H9 (cell line): ENCODE results near the gene NSUN5. TPM values are rescaled to one million over a fixed set of nuclear protein-coding genes. Genes with fewer than 3 reads are reported as not detected.
"Not testable (repeated sequence)": the region's sequence is repeated elsewhere in the genome, so short reads cannot be mapped to it uniquely, and the experiment has no call there.

Experiments
- DNase-seq: peaks from one replicate; pipeline ENCODE4 v3.0.0-alpha.2; 2017
- H2AFZ ChIP-seq: one replicate; pipeline ENCODE4 v1.6.1; 2013; ENCODE audit warnings: mild to moderate bottlenecking, low read length, control low read depth, moderate library complexity
- H2AK5ac ChIP-seq: 2 replicates; pipeline ENCODE4 v1.6.1; 2013; ENCODE audit warnings: low read length, control low read depth, mixed read lengths; ENCODE audit not compliant: insufficient read length
- H2BK120ac ChIP-seq: one replicate; pipeline ENCODE4 v1.6.1; 2013; ENCODE audit warnings: low read depth, mild to moderate bottlenecking, low read length, control low read depth, inconsistent platforms; ENCODE audit not compliant: poor library complexity, severe bottlenecking
- H2BK12ac ChIP-seq: 2 replicates; pipeline ENCODE4 v1.6.1; 2013; ENCODE audit warnings: low read length, control low read depth, mixed read lengths, low read depth; ENCODE audit not compliant: insufficient read length
- H2BK15ac ChIP-seq: 2 replicates; pipeline ENCODE4 v1.6.1; 2013; ENCODE audit warnings: low read depth, low read length, control low read depth
- H2BK20ac ChIP-seq: one replicate; pipeline ENCODE4 v1.6.1; 2013; ENCODE audit warnings: low read depth, mild to moderate bottlenecking, low read length, control low read depth, inconsistent platforms; ENCODE audit not compliant: poor library complexity, severe bottlenecking
- H2BK5ac ChIP-seq: 2 replicates; pipeline ENCODE4 v1.6.1; 2013; ENCODE audit warnings: low read length, control low read depth, mixed read lengths; ENCODE audit not compliant: insufficient read length
- H3K14ac ChIP-seq: 2 replicates; pipeline ENCODE4 v1.6.1; 2013; ENCODE audit warnings: low read length, control low read depth; ENCODE audit not compliant: insufficient read depth
- H3K18ac ChIP-seq: 2 replicates; pipeline ENCODE4 v1.6.1; 2013; ENCODE audit warnings: low read depth, mild to moderate bottlenecking, mixed read lengths, low read length, control low read depth; ENCODE audit not compliant: insufficient read length
- H3K23ac ChIP-seq: 2 replicates; pipeline ENCODE4 v1.6.1; 2013; ENCODE audit warnings: low read length, control low read depth, mixed read lengths, low read depth; ENCODE audit not compliant: insufficient read length
- H3K23me2 ChIP-seq: 2 replicates; pipeline ENCODE4 v1.6.1; 2013; ENCODE audit warnings: low read depth, mild to moderate bottlenecking, mixed read lengths, low read length, control low read depth; ENCODE audit not compliant: insufficient read length, poor library complexity, severe bottlenecking
- H3K27ac ChIP-seq: 2 replicates; pipeline ENCODE4 v1.5.1; 2013; ENCODE audit warnings: low read length, control low read depth, mixed read lengths, low read depth; ENCODE audit not compliant: insufficient read length
- H3K27me3 ChIP-seq: 2 replicates; pipeline ENCODE4 v1.6.1; 2013; ENCODE audit warnings: low read length, control low read depth, inconsistent platforms; ENCODE audit not compliant: insufficient read depth
- H3K4ac ChIP-seq: 2 replicates; pipeline ENCODE4 v1.6.1; 2013; ENCODE audit warnings: low read depth, mild to moderate bottlenecking, control low read depth, inconsistent platforms, low read length, moderate library complexity
- H3K4me1 ChIP-seq: 2 replicates; pipeline ENCODE4 v1.6.1; 2013; ENCODE audit warnings: low read length, control low read depth, inconsistent platforms; ENCODE audit not compliant: insufficient read depth
- H3K4me2 ChIP-seq: 2 replicates; pipeline ENCODE4 v1.6.1; 2013; ENCODE audit warnings: low read length, control low read depth, mixed read lengths; ENCODE audit not compliant: insufficient read length, insufficient read depth
- H3K56ac ChIP-seq: 2 replicates; pipeline ENCODE4 v1.6.1; 2013; ENCODE audit warnings: low read depth, mild to moderate bottlenecking, mixed read lengths, low read length, control low read depth; ENCODE audit not compliant: insufficient read length
- H3K79me1 ChIP-seq: 2 replicates; pipeline ENCODE4 v1.6.1; 2013; ENCODE audit warnings: low read depth, mild to moderate bottlenecking, moderate library complexity, low read length, control low read depth, inconsistent platforms; ENCODE audit not compliant: insufficient read depth, poor library complexity, severe bottlenecking
- H3K79me2 ChIP-seq: 2 replicates; pipeline ENCODE4 v1.6.1; 2013; ENCODE audit warnings: low read length, control low read depth, inconsistent platforms; ENCODE audit not compliant: insufficient read depth
- H3K9ac ChIP-seq: 2 replicates; pipeline ENCODE4 v1.6.1; 2013; ENCODE audit warnings: low read length, control low read depth, mixed read lengths; ENCODE audit not compliant: insufficient read length; ENCODE audit errors: extremely low read depth
- H3K9me3 ChIP-seq: one replicate; pipeline ENCODE4 v1.6.1; 2013; ENCODE audit warnings: low read depth, low read length, inconsistent platforms; ENCODE audit not compliant: control insufficient read depth
- H3T11ph ChIP-seq: one replicate; pipeline ENCODE4 v1.6.1; 2013; ENCODE audit warnings: mild to moderate bottlenecking, low read length, control low read depth, inconsistent platforms
- H4K20me1 ChIP-seq: one replicate; pipeline ENCODE4 v1.6.1; 2013; ENCODE audit not compliant: control insufficient read depth, insufficient read length, insufficient read depth
- H4K5ac ChIP-seq: 2 replicates; pipeline ENCODE4 v1.6.1; 2013; ENCODE audit warnings: low read depth, mild to moderate bottlenecking, mixed read lengths, low read length, control low read depth; ENCODE audit not compliant: insufficient read length
- H4K8ac ChIP-seq: replicated peaks from 2 replicates; pipeline ENCODE4 v1.6.1; 2013; ENCODE audit warnings: low read length, control low read depth, mixed read lengths, low read depth; ENCODE audit not compliant: insufficient read length
- H4K91ac ChIP-seq: 2 replicates; pipeline ENCODE4 v1.6.1; 2013; ENCODE audit warnings: low read depth, mild to moderate bottlenecking, moderate library complexity, mixed read lengths, low read length, control low read depth; ENCODE audit not compliant: insufficient read length
- H3K27ac Mint-ChIP-seq, 3 experiments: 2 replicates in 2 of 3; 3 replicates in 1 of 3; pipeline ENCODE4 v1.8.0; 2020 to 2021; ENCODE audit warnings: mixed read lengths in 3 of 3, mild to moderate bottlenecking in 1 of 3, moderate library complexity in 1 of 3
- H3K27me3 Mint-ChIP-seq: 2 replicates; pipeline ENCODE4 v1.8.0; 2021; ENCODE audit warnings: low read depth, mild to moderate bottlenecking, moderate library complexity, mixed read lengths
- H3K36me3 Mint-ChIP-seq, 3 experiments: 2 replicates in 2 of 3; 3 replicates in 1 of 3; pipeline ENCODE4 v1.8.0; 2020 to 2021; ENCODE audit warnings: low read depth in 3 of 3, mixed read lengths in 3 of 3; ENCODE audit not compliant: insufficient read depth in 1 of 3
- H3K4me1 Mint-ChIP-seq, 2 experiments: 2 replicates each; pipeline ENCODE4 v1.8.0; 2020; ENCODE audit warnings: mixed read lengths in 2 of 2
- H3K4me3 Mint-ChIP-seq, 2 experiments: 2 replicates in 1 of 2; 3 replicates in 1 of 2; pipeline ENCODE4 v1.8.0; 2020 to 2021; ENCODE audit warnings: mild to moderate bottlenecking in 2 of 2, mixed read lengths in 2 of 2, moderate library complexity in 1 of 2
- H3K9me3 Mint-ChIP-seq, 2 experiments: 2 replicates in 1 of 2; 3 replicates in 1 of 2; pipeline ENCODE4 v1.8.0; 2020; ENCODE audit warnings: mild to moderate bottlenecking in 2 of 2, mixed read lengths in 2 of 2, moderate library complexity in 1 of 2
- WGBS: extraction: QIAGEN DNeasy Blood & Tissue Kit; methylation state at CpG from one replicate; pipeline ENCODE4 v1.1.7; 2013; ENCODE audit warnings: missing lambda C conversion rate, low lambda C conversion rate, mixed read lengths; ENCODE audit not compliant: insufficient read length; ENCODE audit errors: extremely low coverage; 5-methylcytosine and 5-hydroxymethylcytosine counted together
- total RNA-seq: library from RNA; stranded (reverse); gene quantifications from 2 replicates; pipeline ENCODE4 v1.2.1, GENCODE V29; 2021

The NSUN5 gene
- total RNA-seq, 1 experiment from 2014 or later: 64.2 TPM

- not testable (repeated sequence) for H2BK20ac ChIP-seq, H3K27ac Mint-ChIP-seq, H3K9me3 Mint-ChIP-seq, H3K4me1 ChIP-seq, H3K9me3 ChIP-seq, H4K20me1 ChIP-seq, H3K14ac ChIP-seq, H3K23ac ChIP-seq, H2AFZ ChIP-seq, DNase-seq, H3K27ac ChIP-seq, H3K79me2 ChIP-seq, H3K56ac ChIP-seq, H3K4me2 ChIP-seq, H2BK15ac ChIP-seq, H4K5ac ChIP-seq, H4K91ac ChIP-seq, H2BK12ac ChIP-seq, H3K79me1 ChIP-seq, H4K8ac ChIP-seq, H3K27me3 Mint-ChIP-seq, H3K36me3 Mint-ChIP-seq, H3K23me2 ChIP-seq, H2BK120ac ChIP-seq, H3K4ac ChIP-seq, H3K4me3 Mint-ChIP-seq, H3K4me1 Mint-ChIP-seq, H3T11ph ChIP-seq, H2AK5ac ChIP-seq, H3K9ac ChIP-seq, H3K18ac ChIP-seq, H2BK5ac ChIP-seq, H3K27me3 ChIP-seq
- WGBS: no CpG with 5 or more reads among the region's 22 CpGs
Observed at GRCh38 chr7:73266719-73267368, 41.8 kb downstream of the NSUN5 start.

DNA sequence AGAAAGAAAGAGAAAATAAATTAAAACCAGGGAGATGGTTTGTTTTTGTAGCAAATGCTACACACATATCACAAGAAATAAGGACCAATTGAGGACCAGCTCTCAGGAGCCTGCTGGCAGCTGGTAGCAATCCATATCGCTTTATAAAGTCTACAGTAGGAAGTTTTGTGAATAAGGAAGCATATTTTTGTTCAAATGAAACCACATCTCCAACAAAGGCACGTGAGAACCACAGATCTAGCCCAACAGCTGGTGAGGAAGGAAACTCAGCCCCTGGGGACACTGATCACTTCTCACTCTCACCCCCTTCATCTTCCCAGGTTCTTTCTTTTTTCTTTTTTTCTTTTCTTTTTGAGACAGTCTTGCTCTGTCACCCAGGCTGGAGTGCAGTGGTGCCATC, 46.2 kb downstream of the NSUN5 start:
- H3K4ac ChIP-seq, H3K79me2 ChIP-seq: not testable (repeated sequence)

More for the DNA sequence above, 46.2 kb downstream of the NSUN5 start:
- H3K36me3 Mint-ChIP-seq, H3K27me3 ChIP-seq, H4K20me1 ChIP-seq, H3K27ac ChIP-seq, H4K8ac ChIP-seq, H2BK120ac ChIP-seq, H3K27me3 Mint-ChIP-seq, H3K4me1 ChIP-seq, H3K9ac ChIP-seq, H3K23me2 ChIP-seq, H3K4me2 ChIP-seq, H2BK20ac ChIP-seq, H3K9me3 ChIP-seq, H3T11ph ChIP-seq, DNase-seq, H3K4me1 Mint-ChIP-seq, H3K56ac ChIP-seq, H2BK12ac ChIP-seq, H3K27ac Mint-ChIP-seq, H3K18ac ChIP-seq, H3K4me3 Mint-ChIP-seq, H2BK5ac ChIP-seq, H2AFZ ChIP-seq, H2BK15ac ChIP-seq, H4K91ac ChIP-seq, H4K5ac ChIP-seq, H3K23ac ChIP-seq, H2AK5ac ChIP-seq, H3K9me3 Mint-ChIP-seq, H3K14ac ChIP-seq, H3K79me1 ChIP-seq: not testable (repeated sequence)
- no CpG with 5 or more reads among the region's 2 CpGs for WGBS
